Kidney (tissue), 14 donors: Measurements from ENCODE around the gene PTOV1. TPM values are rescaled to one million over a fixed set of nuclear protein-coding genes. Genes with fewer than 3 reads are reported as not detected.

Experiments used
- DNase-seq, 5 donors: peaks; one replicate each; pipeline ENCODE4 v3.0.0-alpha.2; 2013 to 2020
- FAIRE-seq: peaks from 2 replicates; lab custom pipeline; 2012; peaks lifted over from hg19 to GRCh38; lab: Jason Lieb, UNC
- H3K27ac ChIP-seq, 2 donors: one replicate each; pipeline ENCODE4 v1.7.0; 2013; ENCODE audit warnings: low read depth in 2 of 2, low read length in 2 of 2, inconsistent platforms in 1 of 2
- H3K27me3 ChIP-seq: one replicate; pipeline ENCODE4 v1.7.1; 2013; ENCODE audit warnings: low read length, inconsistent platforms; ENCODE audit not compliant: control insufficient read depth, insufficient read depth
- H3K36me3 ChIP-seq, 3 donors: one replicate each; pipeline versions ENCODE4 v1.7.0 to v1.7.1; 2013; ENCODE audit warnings: low read length in 3 of 3, control low read depth in 1 of 3, inconsistent platforms in 1 of 3; ENCODE audit not compliant: insufficient read depth in 3 of 3, control insufficient read depth in 2 of 3
- H3K4me1 ChIP-seq, 3 donors: one replicate each; pipeline versions ENCODE4 v1.7.0 to v1.7.1; 2013; ENCODE audit warnings: low read length in 3 of 3, inconsistent platforms in 1 of 3, low read depth in 1 of 3; ENCODE audit not compliant: control insufficient read depth in 2 of 3, insufficient read depth in 2 of 3
- H3K4me3 ChIP-seq, 3 donors: one replicate each; pipeline versions ENCODE4 v1.7.0 to v1.8.1; 2013; ENCODE audit warnings: low read length in 3 of 3, control low read depth in 1 of 3, inconsistent platforms in 1 of 3
- H3K9ac ChIP-seq, 3 donors: one replicate each; pipeline versions ENCODE4 v1.7.0 to v1.7.1; 2013; ENCODE audit warnings: low read length in 3 of 3, control low read depth in 1 of 3, inconsistent platforms in 1 of 3
- H3K9me3 ChIP-seq, 3 donors: one replicate each; pipeline versions ENCODE4 v1.7.0 to v1.7.1; 2013; ENCODE audit warnings: low read length in 3 of 3, control low read depth in 1 of 3, inconsistent platforms in 1 of 3; ENCODE audit not compliant: control insufficient read depth in 2 of 3, insufficient read depth in 1 of 3
- intact Hi-C: fragments of 100-400 bp; cut with DNase I; formaldehyde crosslinking; loops from one replicate; pipeline ENCODE4 v1.11.1; 2022
- polyA plus RNA-seq: library from polyadenylated mRNA; stranded (reverse); fragments of 350-450 nt; fragmentation: Illumina TruSeq; extraction: RNeasy Lipid Tissue Mini Kit (QIAGEN cat#74804); gene quantifications from one replicate; pipeline ENCODE4 v1.2.3, GENCODE V29; 2014; ENCODE audit warnings: low read depth, low replicate concordance; ENCODE audit not compliant: insufficient read depth
- total RNA-seq: library from RNA; stranded (reverse); fragmentation: NEBNext Ultra II Directional; extraction: Animal tissue kit (Norgen Biotek cat#: 25700); gene quantifications from one replicate; pipeline ENCODE4 v1.2.1, GENCODE V29; 2021
- TF ChIP-seq, protein P1 (sequence below): IDR thresholded peaks from 3 replicates; pipeline ENCODE4 v1.5.1; 2012; ENCODE audit warnings: mild to moderate bottlenecking, moderate library complexity, borderline replicate concordance; ENCODE audit not compliant: insufficient read depth; ENCODE audit errors: extremely low read depth
- donor health status: control.
- donor health status: control.
- donor health status: control.
- donor health status: control.
- donor health status: control.
- donor health status: DM: yes; HTN: yes; CAD: no.
- donor health status: Normal renal cell carcinoma (clear cell type).

PTOV1 gene
- total and polyA plus RNA-seq, 2 donors from 2014 or later, result 118 to 235 TPM

DNA sequence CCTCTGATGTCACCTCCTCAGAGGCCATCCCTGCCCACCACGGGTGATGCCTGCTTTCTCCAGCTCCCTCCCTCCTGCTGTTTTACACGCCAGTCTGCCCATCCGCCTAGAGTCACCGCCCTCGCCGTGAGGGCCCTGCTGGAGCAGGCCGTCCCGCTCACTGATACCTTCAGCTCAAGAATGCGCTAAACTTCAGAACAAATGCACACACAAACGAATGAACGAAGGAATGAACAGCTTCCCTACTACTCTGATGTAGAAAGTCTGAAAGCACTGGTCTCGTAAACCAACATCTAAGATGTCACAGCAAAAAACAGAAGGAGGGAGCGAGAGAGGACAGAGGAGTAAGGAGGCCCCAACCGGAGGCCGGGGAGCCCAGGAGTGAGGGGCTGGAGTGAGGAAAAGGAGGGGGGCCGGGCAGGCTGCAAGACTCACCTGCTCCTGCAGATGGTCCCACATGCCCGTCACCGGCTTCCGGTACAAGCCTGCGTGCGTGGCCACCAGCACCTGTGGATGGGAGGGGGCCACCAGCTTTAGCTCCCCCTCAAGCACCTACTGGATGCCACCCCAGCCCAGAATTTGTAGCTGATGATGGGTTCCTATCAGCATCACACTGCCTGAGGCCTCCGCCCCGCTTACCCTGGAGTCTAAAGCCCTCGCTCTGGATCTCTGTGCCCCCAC is 12.4 kb downstream of the PTOV1 start:
- DNase-seq, result no peak
- TF ChIP-seq, protein P1, sequence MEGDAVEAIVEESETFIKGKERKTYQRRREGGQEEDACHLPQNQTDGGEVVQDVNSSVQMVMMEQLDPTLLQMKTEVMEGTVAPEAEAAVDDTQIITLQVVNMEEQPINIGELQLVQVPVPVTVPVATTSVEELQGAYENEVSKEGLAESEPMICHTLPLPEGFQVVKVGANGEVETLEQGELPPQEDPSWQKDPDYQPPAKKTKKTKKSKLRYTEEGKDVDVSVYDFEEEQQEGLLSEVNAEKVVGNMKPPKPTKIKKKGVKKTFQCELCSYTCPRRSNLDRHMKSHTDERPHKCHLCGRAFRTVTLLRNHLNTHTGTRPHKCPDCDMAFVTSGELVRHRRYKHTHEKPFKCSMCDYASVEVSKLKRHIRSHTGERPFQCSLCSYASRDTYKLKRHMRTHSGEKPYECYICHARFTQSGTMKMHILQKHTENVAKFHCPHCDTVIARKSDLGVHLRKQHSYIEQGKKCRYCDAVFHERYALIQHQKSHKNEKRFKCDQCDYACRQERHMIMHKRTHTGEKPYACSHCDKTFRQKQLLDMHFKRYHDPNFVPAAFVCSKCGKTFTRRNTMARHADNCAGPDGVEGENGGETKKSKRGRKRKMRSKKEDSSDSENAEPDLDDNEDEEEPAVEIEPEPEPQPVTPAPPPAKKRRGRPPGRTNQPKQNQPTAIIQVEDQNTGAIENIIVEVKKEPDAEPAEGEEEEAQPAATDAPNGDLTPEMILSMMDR, result no peak
- H3K4me3 ChIP-seq, result no peak overlapping the region
- no peak overlapping the region for H3K27ac ChIP-seq
- intact Hi-C loops, result no loop called here
- no peaks in the 10 kb centered on the region for H3K27me3 ChIP-seq
- no peak overlapping the region for H3K9ac ChIP-seq
- H3K9me3 ChIP-seq, result no peaks in the 10 kb centered on the region
- FAIRE-seq, result no peak
- H3K4me1 ChIP-seq, result peaks cover 0 to 16% (median 8%) of the 10 kb centered on the region in 3 donors
- H3K36me3 ChIP-seq, result peaks cover 6 to 22% (median 11%) of the 10 kb centered on the region in 3 donors

DNA sequence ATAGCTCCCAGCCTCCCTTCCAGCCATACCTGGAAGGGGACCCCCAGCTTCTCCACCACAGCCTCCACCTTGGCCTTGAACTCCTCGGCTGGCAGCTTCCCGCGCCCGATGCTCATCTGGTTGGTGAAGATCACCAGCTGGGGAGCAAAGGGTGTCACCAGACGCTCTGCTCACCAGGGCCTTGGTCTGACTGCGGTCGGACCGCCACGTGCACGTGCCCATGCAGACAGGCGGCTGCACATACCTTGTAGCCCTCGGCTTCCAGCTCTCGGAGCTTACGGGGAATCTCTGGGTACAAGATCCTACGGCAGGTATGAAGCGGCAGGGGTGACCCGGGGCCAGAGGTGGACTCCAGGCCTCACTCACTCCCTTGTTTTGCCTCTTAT is 13.0 kb downstream of the PTOV1 start:
- no peak overlapping the region for H3K27ac ChIP-seq
- peaks cover 0 to 18% (median 8%) of the 10 kb centered on the region in 3 donors for H3K4me1 ChIP-seq
- no peak overlapping the region for H3K9ac ChIP-seq
- TF ChIP-seq, protein P1, result no peak
- H3K9me3 ChIP-seq, result no peaks in the 10 kb centered on the region
- H3K36me3 ChIP-seq, result peaks cover 6 to 22% (median 11%) of the 10 kb centered on the region in 3 donors
- intact Hi-C loops, result no loop called here
- FAIRE-seq (no peak), DNase-seq (no peak)
- no peak overlapping the region for H3K4me3 ChIP-seq
- H3K27me3 ChIP-seq, result no peaks in the 10 kb centered on the region

DNA sequence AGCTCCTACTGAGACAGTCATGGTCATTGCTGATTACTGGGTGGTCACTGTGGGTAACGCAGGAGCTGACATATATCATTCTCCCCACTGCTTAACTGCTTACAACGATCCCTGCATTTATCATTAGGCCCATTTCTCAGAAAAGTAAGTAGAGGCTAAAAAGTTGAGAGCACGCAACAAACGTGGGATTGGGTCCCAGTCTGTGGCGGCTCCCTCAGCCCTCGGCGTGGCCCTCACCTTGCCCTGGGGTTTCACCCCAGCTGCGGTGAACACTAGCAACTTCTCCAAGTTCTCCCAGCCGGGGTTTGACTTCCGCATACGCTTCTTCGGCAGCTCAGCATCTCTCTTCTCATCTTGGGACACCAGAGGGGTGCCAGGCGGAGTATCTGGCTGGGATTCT is 13.9 kb downstream of the PTOV1 start:
- no peak overlapping the region for H3K4me3 ChIP-seq
- H3K9ac ChIP-seq, result no peak overlapping the region
- no peaks in the 10 kb centered on the region for H3K27me3 ChIP-seq
- H3K27ac ChIP-seq, result no peak overlapping the region
- H3K9me3 ChIP-seq, result no peaks in the 10 kb centered on the region
- TF ChIP-seq, protein P1, result no peak
- intact Hi-C loops, result no loop called here
- no peak for DNase-seq
- no peak for FAIRE-seq
- H3K36me3 ChIP-seq, result peaks cover 6 to 20% (median 11%) of the 10 kb centered on the region in 3 donors
- H3K4me1 ChIP-seq, result peaks cover 0 to 20% (median 8%) of the 10 kb centered on the region in 3 donors
